Measurements from ENCODE around the gene ITSN2. TPM values are rescaled to one million over a fixed set of nuclear protein-coding genes. Genes with fewer than 3 reads are reported as not detected.

The ITSN2 gene
- total RNA-seq, 4 donors from 2014 or later, result 44.3 to 73.3 (median 52.8) TPM

DNA sequence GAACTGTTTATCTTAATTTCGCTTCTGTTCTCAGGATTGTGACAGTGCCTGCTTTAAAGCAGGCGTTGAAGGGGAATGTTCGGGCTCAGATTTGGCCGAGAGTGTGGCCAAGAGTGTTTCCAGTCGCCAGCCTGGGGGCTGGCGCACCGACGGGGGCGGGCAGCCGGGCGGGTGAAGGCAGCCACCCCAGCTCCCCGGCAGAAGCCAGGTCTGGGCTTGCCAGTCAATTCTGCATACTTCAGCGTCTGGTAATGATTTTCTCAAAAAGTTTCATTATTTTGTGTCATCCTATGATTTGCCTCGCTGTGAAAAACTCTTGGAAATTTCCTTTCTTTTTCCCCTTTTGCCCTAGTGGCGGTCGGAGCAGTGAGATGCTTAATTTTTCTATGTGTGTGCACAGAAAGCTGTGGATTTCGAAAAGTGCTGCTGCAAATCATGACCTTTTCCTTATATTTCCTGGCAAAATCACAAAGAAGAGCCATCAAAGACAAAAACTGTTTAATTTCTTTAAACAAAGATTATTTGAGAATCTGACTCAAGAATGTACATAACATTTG is 184.6 kb downstream of the ITSN2 start:
- DNase-seq (ENCODE audit: low spot score) (no peak), ATAC-seq (ENCODE audit: low FRiP score) (no peak)
- TF ChIP-seq, protein P1, sequence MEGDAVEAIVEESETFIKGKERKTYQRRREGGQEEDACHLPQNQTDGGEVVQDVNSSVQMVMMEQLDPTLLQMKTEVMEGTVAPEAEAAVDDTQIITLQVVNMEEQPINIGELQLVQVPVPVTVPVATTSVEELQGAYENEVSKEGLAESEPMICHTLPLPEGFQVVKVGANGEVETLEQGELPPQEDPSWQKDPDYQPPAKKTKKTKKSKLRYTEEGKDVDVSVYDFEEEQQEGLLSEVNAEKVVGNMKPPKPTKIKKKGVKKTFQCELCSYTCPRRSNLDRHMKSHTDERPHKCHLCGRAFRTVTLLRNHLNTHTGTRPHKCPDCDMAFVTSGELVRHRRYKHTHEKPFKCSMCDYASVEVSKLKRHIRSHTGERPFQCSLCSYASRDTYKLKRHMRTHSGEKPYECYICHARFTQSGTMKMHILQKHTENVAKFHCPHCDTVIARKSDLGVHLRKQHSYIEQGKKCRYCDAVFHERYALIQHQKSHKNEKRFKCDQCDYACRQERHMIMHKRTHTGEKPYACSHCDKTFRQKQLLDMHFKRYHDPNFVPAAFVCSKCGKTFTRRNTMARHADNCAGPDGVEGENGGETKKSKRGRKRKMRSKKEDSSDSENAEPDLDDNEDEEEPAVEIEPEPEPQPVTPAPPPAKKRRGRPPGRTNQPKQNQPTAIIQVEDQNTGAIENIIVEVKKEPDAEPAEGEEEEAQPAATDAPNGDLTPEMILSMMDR (IDR thresholded peaks at IDR 0.05), result no peak

DNA sequence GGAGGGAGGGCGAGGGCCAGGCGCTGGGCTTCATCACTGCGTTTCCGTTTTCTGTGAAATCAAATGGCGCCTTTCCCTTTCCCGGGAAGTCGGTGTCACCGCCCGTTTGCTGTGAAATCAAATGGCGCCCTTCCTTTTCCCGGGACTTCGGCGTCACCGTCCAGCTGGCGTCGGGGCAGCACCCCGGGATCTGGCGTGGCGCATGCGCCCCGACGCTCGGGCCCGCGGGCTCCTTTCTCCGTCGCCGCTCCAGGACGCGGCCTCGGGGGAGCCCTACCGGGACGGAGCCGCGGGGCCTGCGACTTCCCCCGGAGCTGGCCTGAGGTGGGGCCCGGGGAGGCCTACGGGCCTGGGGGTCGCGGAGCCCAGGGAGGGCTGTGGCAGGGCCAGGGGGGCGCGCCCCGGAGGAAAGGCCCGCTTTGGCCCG is 185.5 kb downstream of the ITSN2 start, which contains the start of gene FAM228A:
FAM228A (plus strand) TSS at position 203 of the 427 bp plus-strand sequence. CDS start 428 bp downstream, outside the sequence.
- ATAC-seq (ENCODE audit: low FRiP score) (no peak), DNase-seq (ENCODE audit: low spot score) (no peak)
- TF ChIP-seq, protein P1 (IDR thresholded peaks at IDR 0.05), result no peak

DNA sequence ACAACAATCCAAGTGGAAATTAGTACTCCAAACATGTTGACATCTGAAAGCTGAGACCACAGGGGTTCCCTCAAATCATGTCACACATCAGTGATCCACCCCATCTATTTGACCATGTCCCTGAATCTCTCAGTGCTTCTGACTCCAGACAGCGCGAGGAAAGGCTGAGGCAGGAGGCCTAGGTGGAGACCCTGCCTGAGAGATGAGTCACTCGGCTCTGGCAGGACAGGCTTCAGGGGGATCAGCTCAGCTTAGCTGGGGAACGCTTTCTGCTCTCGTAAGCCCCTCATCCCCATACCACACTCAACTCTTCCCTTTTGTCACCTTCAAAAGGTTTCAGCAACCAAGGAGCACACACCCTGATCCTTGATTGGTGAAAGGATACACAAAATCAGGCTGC is 191.3 kb downstream of the ITSN2 start:
- DNase-seq (ENCODE audit: low spot score), result no peak
- no peak for ATAC-seq (ENCODE audit: low FRiP score)
- TF ChIP-seq, protein P1 (IDR thresholded peaks at IDR 0.05), result no peak

DNA sequence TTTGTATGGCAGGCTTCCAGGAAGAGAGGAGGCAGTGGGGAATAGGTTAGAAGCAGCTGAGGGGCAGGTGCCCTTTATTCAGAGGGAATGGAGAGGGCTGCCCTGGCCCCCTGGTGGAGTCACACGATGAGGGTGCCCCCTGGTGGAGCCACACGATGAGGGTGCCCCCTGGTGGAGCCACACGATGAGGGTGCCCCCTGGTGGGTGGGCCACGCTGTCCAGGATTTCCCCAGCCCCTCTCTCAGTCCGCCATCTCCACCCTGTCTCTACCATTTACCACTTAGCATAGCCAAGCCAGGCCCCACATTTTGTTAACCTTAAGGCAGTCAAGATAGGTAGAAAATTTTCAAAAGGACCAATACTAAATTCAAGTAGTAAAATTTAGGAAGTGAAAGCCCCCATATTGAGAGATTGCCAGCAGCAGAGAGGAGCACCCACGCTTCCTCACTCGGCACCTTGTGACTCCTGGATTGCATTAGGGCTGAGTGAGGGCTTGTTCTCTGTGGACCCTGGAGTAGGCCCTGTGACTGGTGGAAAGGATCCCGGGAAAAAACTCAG is 195.8 kb downstream of the ITSN2 start:
- ATAC-seq (ENCODE audit: low FRiP score) (no peak), DNase-seq (ENCODE audit: low spot score) (no peak)
- TF ChIP-seq, protein P1 (IDR thresholded peaks at IDR 0.05), result peak in 1 of 3 donors; percentile 58

DNA sequence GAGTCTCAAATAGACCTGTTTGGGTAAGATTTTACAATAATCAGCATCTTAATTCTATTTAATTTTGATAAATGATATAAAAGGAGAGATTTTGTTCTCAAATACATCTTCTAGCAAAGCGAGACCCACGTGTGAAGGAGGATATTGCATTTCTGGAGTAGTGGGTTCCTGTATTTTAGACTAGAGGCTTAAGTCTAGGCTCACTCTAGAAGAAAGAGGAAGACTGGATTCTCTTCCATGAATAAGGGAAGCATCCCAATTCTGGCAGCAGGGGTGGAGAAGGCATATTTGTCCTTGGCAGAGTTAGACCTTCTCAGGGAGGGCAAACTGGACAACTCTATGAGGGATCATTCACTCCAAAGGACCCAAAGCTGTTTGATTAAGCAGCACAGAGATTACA is 196.7 kb downstream of the ITSN2 start:
- TF ChIP-seq, protein P1 (IDR thresholded peaks at IDR 0.05), result no peak
- ATAC-seq (ENCODE audit: low FRiP score) (no peak), DNase-seq (ENCODE audit: low spot score) (no peak)

DNA sequence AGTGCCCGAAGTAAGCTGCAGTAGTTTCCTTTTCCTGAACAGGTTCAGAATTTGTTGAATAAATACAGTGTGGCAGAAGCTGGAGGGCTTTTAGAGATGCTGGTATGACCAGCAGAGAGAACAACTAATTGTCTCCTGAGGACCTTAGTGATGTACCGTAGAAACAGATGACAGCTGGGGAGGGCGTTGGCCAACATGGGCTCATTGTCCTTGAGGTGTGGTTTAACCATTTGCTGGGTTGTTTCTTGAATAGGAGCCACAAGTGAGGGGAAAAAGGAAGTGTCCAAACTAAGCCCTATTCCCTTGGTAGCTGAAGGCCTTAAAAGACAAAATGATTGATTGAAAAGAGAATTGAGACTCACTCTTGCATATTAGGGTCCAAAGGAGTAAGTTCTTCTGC is 197.2 kb downstream of the ITSN2 start:
- ATAC-seq (ENCODE audit: low FRiP score), result no peak

More for the DNA sequence above, 197.2 kb downstream of the ITSN2 start:
- DNase-seq (ENCODE audit: low spot score), result no peak
- TF ChIP-seq, protein P1 (IDR thresholded peaks at IDR 0.05), result no peak
